Measurements from ENCODE around the gene ARHGEF17. TPM values are rescaled to one million over a fixed set of nuclear protein-coding genes. Genes with fewer than 3 reads are reported as not detected.

ARHGEF17 gene
- polyA plus RNA-seq, 1 donor (not counting 4 experiments of a cell fraction or from before 2014, with no cell fraction given) = 5.1 TPM

DNA sequence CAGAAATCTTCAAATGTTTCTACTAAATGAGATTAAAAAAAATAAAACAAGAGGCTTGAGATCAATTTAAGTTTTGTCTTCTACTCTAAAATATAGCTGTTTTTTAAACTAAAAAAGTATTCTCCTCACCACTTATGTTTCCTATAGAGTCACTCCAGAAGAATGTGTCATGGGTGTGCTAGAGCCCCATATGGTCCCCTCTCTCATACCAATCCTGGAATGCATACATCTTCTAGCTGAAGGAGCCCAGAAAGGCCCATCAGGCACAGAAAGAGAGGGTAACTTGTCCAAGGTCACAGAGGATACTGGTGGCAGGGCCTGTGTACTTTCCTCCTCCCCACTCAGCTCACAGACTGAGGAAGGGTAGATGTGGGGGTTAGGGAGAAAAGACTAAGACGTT lies 102.6 kb downstream of the ARHGEF17 start:
- H3K27ac ChIP-seq (ENCODE audit: control insufficient read depth, insufficient read depth, low read length) = no peak overlapping the region
- no peaks in the 10 kb centered on the region for H3K79me2 ChIP-seq (ENCODE audit: control insufficient read depth, insufficient read depth, low read length)
- H3K9me3 ChIP-seq (ENCODE audit: control insufficient read depth, low read depth, low read length) = no peaks in the 10 kb centered on the region
- no peaks in the 10 kb centered on the region for H4K20me1 ChIP-seq (ENCODE audit: control insufficient read depth, extremely low read depth, insufficient read depth, low read length)
- peaks cover 10 to 20% of the 10 kb centered on the region in 2 experiments for H3K36me3 ChIP-seq (ENCODE audit: control insufficient read depth in 2 of 2, extremely low read depth in 1 of 2, insufficient read depth in 2 of 2, low read length in 2 of 2)
- dilution Hi-C loops (cut with MboI; ENCODE audit: extremely low pct_ligation_motif_present, low sequenced_read_pairs) = no loop called here
- no peak for DNase-seq (ENCODE audit: low read depth, low spot score)
- no peak overlapping the region for H2AFZ ChIP-seq (ENCODE audit: control insufficient read depth, low read length)
- no peaks in the 10 kb centered on the region for H3K4me1 ChIP-seq (ENCODE audit: control insufficient read depth, extremely low read depth, insufficient read depth, low read length)
- no peak overlapping the region for H3K9ac ChIP-seq (ENCODE audit: control insufficient read depth, extremely low read depth, insufficient read depth, low read length)
- H3K27me3 ChIP-seq (ENCODE audit: control insufficient read depth, extremely low read depth, insufficient read depth, low read length) = no peaks in the 10 kb centered on the region
- TF ChIP-seq CTCF (optimal IDR thresholded peaks at IDR 0.05 in 1 of 3, IDR thresholded peaks at IDR 0.05 in 1 of 3, conservative IDR thresholded peaks at IDR 0.05 in 1 of 3; ENCODE audit: extremely low read depth in 1 of 3, insufficient read depth in 2 of 3, low read length in 3 of 3) = no peak
- TF ChIP-seq EZH2 (IDR thresholded peaks at IDR 0.05; ENCODE audit: low read length) = no peak
- no peak overlapping the region for H3K4me3 ChIP-seq (ENCODE audit: control insufficient read depth in 2 of 3, extremely low read depth in 1 of 3, insufficient read depth in 2 of 3, low read depth in 1 of 3, low read length in 3 of 3)
- no peak overlapping the region for H3K4me2 ChIP-seq (ENCODE audit: control insufficient read depth, extremely low read depth, insufficient read depth, low read depth, low read length)
- H3K9me1 ChIP-seq (ENCODE audit: control insufficient read depth, extremely low read depth, insufficient read depth, low read length) = no peaks in the 10 kb centered on the region
- FAIRE-seq = no peak

DNA sequence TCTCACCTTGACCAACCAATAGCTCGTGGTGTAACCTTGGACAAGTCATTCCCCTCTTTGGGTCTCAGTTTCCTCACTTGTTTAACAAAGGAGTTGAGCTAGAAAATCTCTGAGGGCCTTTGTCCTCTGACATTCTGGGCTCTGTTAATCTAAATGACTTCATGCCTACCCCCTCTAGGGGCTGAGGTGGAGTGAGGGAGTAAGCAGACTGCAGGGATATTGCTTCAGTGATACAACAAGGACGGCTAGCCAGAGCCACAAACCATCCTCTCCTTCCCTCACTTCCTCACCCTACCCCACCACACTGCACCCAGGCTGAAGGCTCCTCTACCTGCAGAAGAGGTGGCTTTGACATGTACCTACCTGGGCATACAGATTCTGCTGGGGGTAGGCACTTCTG lies 103.0 kb downstream of the ARHGEF17 start:
- H2AFZ ChIP-seq (ENCODE audit: control insufficient read depth, low read length) = no peak overlapping the region
- H3K4me3 ChIP-seq (ENCODE audit: control insufficient read depth in 2 of 3, extremely low read depth in 1 of 3, insufficient read depth in 2 of 3, low read depth in 1 of 3, low read length in 3 of 3) = no peak overlapping the region
- H3K36me3 ChIP-seq (ENCODE audit: control insufficient read depth in 2 of 2, extremely low read depth in 1 of 2, insufficient read depth in 2 of 2, low read length in 2 of 2) = peaks cover 8 to 18% of the 10 kb centered on the region in 2 experiments
- H3K27ac ChIP-seq (ENCODE audit: control insufficient read depth, insufficient read depth, low read length) = no peak overlapping the region
- no peak for FAIRE-seq
- no peaks in the 10 kb centered on the region for H3K79me2 ChIP-seq (ENCODE audit: control insufficient read depth, insufficient read depth, low read length)
- no peak overlapping the region for H3K9ac ChIP-seq (ENCODE audit: control insufficient read depth, extremely low read depth, insufficient read depth, low read length)
- H4K20me1 ChIP-seq (ENCODE audit: control insufficient read depth, extremely low read depth, insufficient read depth, low read length) = no peaks in the 10 kb centered on the region
- DNase-seq (ENCODE audit: low read depth, low spot score) = no peak
- H3K4me1 ChIP-seq (ENCODE audit: control insufficient read depth, extremely low read depth, insufficient read depth, low read length) = no peaks in the 10 kb centered on the region
- TF ChIP-seq CTCF (optimal IDR thresholded peaks at IDR 0.05 in 1 of 3, IDR thresholded peaks at IDR 0.05 in 1 of 3, conservative IDR thresholded peaks at IDR 0.05 in 1 of 3; ENCODE audit: extremely low read depth in 1 of 3, insufficient read depth in 2 of 3, low read length in 3 of 3) = no peak
- dilution Hi-C loops (cut with MboI; ENCODE audit: extremely low pct_ligation_motif_present, low sequenced_read_pairs) = no loop called here
- H3K27me3 ChIP-seq (ENCODE audit: control insufficient read depth, extremely low read depth, insufficient read depth, low read length) = no peaks in the 10 kb centered on the region
- no peaks in the 10 kb centered on the region for H3K9me3 ChIP-seq (ENCODE audit: control insufficient read depth, low read depth, low read length)
- no peak overlapping the region for H3K4me2 ChIP-seq (ENCODE audit: control insufficient read depth, extremely low read depth, insufficient read depth, low read depth, low read length)
- no peaks in the 10 kb centered on the region for H3K9me1 ChIP-seq (ENCODE audit: control insufficient read depth, extremely low read depth, insufficient read depth, low read length)

Data from keratinocyte (primary cell).